ENCODE measurements around the gene IMMT.
A peak's percentile ranks its signal among the peaks of the same experiment; 100 is the strongest.

IMMT gene

GRCh38 chr2:86123328-86123925 lies 71.8 kb downstream of the IMMT start:
- no peak for TF ChIP-seq ZNF274 (IDR thresholded peaks at IDR 0.05; ENCODE audit: low read depth, low read length)
- no peak overlapping the region for H3K4me3 ChIP-seq (ENCODE audit: low read length)

DNA sequence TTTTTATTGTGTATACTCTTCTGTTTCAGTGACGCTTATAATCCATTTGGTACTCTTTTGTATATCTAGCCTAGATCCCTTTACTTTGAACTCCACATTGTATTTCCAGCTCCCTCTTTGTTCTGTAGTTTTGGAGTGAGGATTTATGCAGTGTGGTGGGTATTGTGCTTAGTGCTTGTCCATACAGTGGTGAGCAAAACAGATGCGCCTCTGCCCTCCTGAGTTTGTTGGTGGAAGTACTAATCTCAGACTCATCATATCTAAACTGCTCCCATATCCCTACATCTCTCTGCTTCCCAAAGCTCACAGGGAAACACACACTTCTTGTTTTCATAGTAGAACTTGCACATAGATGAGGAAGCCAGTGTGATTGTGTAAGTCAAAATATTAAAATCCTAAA lies 77.1 kb downstream of the IMMT start:
- TF ChIP-seq ZNF274 (IDR thresholded peaks at IDR 0.05; ENCODE audit: low read depth, low read length): no peak
- no peak overlapping the region for H3K4me3 ChIP-seq (ENCODE audit: low read length)

- TF ChIP-seq ZNF274 (IDR thresholded peaks at IDR 0.05; ENCODE audit: low read depth, low read length): no peak
Measured at GRCh38 chr2:86107031-86107430, 88.2 kb downstream of the IMMT start.

DNA sequence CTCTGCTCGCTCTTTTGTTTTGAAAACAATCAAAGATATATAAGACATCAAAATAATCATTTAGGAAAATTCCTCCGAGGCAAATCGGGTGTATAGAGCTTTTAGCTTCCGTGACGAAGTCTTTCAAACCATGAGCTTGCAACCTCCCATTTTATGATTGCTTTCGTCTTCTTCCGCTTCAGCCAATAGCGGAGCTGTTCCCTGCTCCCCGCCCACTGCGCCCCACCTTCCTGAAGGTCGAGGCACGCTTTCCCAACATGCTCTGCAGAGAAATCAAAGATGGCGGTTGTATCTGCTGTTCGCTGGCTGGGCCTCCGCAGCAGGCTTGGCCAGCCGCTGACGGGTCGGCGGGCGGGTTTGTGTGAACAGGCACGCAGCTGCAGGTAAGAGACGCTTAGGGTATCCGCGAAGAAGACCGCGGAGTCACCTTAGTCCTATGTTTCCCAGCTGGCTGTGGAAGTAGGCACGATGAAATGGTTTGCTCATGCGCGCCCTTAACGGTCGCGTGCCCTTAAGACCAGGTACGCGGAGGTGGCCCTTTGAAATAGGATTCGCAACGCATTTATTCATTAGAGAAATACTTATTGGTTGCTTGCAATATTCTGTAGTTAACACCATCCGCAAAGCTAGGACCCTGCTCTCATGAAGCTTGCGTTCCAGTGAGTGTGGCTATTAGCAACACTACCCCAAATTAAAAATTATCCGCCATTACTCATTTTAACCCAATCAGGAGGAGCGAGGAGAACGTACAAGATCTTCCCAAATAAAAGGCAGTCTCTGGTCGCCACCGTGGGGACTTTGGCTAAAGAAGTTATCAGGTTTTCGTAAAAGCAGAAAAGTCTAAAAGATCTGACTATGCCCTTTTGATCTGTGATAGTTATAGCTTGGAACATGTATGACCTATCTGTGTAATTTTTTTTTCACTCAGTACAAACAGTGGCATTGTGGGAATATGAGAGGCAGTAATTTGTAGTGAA lies 89.0 kb downstream of the IMMT start, which contains the start of gene PTCD3:
Gene PTCD3 (plus strand): TSS at position 267 of the 977 bp plus-strand sequence. CDS start 13 bp downstream, at position 280.
- H3K4me3 ChIP-seq (ENCODE audit: low read length): peak within 1 kb of the TSS; percentile 83
- no peak for TF ChIP-seq ZNF274 (IDR thresholded peaks at IDR 0.05; ENCODE audit: low read depth, low read length)

More at GRCh38 chr2:86107031-86107430, 88.2 kb downstream of the IMMT start:
- peak overlapping the region; percentile 83 for H3K4me3 ChIP-seq (ENCODE audit: low read length)

DNA sequence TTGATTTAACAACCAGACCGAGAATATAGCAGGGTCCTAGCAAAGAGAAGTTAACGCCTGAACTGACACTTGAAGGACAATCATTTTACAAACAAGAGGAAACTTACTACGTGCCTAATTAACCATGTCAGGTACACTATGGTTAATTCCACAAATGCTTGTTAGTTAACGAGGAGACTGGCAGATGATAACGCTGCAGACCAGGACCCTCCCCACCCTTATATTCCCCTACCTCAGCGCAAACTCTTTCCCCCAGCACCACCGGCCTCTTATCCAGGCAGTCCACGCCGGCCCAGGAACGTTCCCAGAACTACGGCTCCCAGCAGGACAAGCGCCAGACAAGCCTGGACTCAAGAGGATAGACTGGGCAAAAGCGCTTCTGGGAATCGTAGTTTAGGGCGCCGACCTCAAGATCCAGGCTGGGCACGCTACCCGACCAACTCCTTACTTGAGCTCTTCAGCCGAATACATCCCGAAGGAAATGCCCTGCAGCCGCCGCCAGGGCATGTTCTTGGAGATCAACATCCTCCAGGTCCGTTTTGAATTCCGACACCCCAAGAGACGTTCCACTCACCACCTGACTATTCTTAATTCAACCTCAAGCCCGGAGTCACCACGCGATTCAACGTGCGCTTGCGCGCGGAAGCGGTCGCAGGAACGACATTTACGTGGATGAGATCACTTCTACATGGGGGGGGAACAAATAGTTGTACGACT lies 89.9 kb downstream of the IMMT start, which contains the start of gene POLR1A:
Gene POLR1A (minus strand): TSS at position 635 of the 717 bp plus-strand sequence. CDS start 110 bp downstream, at position 525.
- no peak for TF ChIP-seq ZNF274 (IDR thresholded peaks at IDR 0.05; ENCODE audit: low read depth, low read length)
- peak within 1 kb of the TSS; percentile 83 for H3K4me3 ChIP-seq (ENCODE audit: low read length)

DNA sequence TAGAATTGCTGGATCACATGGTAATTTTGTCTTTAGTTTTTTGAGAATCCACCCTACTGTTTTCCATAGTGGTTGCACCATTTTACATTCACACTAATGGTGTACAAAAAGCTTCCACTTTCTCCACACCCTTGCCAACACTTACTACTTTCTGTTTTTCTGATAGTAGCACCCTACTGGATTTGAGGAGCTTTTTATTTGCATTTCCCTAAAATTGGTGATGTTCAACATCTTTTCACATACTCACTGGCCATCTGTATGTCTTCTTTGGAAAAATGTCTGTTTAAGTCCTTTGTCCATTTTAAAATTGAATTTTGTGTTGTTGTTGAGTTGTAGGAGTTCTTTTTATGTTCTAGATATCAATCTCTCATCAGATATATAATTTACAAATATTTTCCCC lies 93.1 kb downstream of the IMMT start:
- no peak overlapping the region for H3K4me3 ChIP-seq (ENCODE audit: low read length)
- no peak for TF ChIP-seq ZNF274 (IDR thresholded peaks at IDR 0.05; ENCODE audit: low read depth, low read length)

DNA sequence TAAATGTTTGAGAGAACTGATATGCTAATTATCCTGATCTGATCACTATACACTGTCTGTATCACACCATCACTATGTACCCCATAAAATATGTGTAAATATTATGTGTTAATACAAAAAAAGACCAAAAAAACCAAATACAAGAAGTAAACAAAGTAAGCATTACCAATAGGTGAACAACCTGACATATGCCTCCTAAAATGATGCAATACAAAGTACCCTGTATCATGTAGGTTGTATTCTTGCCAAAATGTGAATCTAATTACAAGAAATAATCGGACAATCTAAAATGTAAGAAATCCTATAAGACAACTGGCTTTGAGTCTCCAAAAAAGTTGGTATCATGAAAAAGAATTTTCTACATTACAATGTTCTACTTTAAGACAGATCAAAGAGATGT lies 97.3 kb downstream of the IMMT start:
- no peak for TF ChIP-seq ZNF274 (IDR thresholded peaks at IDR 0.05; ENCODE audit: low read depth, low read length)
- no peak overlapping the region for H3K4me3 ChIP-seq (ENCODE audit: low read length)

DNA sequence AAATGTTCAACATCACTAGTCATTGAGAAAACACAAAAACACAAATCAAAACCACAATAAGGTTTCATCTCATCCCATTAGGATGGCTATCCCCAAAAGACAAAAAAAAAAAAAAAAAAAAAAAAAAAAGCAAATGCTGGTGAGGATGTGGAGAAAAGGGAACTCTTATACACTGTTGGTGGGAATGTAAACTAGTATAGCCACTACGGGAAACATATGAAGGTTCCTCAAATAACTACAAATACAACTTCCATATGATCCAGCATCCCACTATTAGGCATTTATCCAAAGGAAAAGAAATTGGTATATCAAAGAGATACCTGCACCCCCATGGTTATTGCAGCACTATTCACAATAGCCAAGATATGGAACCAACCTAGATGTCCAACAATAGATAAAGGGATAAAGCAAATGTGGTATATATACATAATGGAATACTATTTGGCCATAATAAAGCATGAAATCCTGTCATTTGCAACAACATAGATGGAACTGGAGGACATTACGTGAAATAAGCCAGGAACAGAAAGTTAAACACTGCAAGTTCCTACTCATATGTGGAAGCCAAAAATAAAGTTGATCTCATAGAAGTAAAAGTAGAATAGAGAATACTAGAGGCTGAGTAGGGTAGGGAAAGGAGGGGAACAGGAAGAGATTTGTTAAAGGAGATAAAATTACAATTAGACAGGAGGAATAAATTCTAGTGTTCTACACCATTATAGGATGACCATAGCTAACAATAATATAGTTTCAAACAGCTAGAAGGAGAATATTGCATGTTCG lies 98.0 kb downstream of the IMMT start:
- no peak for TF ChIP-seq ZNF274 (IDR thresholded peaks at IDR 0.05; ENCODE audit: low read depth, low read length)
- H3K4me3 ChIP-seq (ENCODE audit: low read length): no peak overlapping the region

- no peak overlapping the region for H3K4me3 ChIP-seq (ENCODE audit: low read length)
- TF ChIP-seq ZNF274 (IDR thresholded peaks at IDR 0.05; ENCODE audit: low read depth, low read length): no peak
Measured at GRCh38 chr2:86094229-86094628, 101.0 kb downstream of the IMMT start.

Measured in GM08714 (cell line).